Prostate gland (tissue), 2 donors: ENCODE measurements around the gene TRIM34. TPM values are rescaled to one million over a fixed set of nuclear protein-coding genes. Genes with fewer than 3 reads are reported as not detected.
"Not testable (repeated sequence)": the region's sequence is repeated elsewhere in the genome, so short reads cannot be mapped to it uniquely, and the experiment has no call there.

Source experiments
- DNase-seq: peaks from one replicate; pipeline ENCODE4 v3.0.0-alpha.2; 2019; ENCODE audit warnings: low spot score
- H3K27ac ChIP-seq, 2 donors: fragments of 200-600 bp; sonication (generic); 2 replicates each; pipeline ENCODE4 v1.5.1; 2017 to 2019
- H3K27me3 ChIP-seq: fragments of 200-600 bp; sonication (generic); replicated peaks from 2 replicates; pipeline ENCODE4 v1.5.1; 2019; ENCODE audit not compliant: insufficient read depth
- H3K36me3 ChIP-seq, 2 donors: fragments of 200-600 bp; sonication (generic); 1 replicate in 1 of 2; 2 replicates in 1 of 2; pipeline versions ENCODE4 v1.5.1 to v1.8.1; 2017 to 2019
- H3K4me1 ChIP-seq: fragments of 200-600 bp; sonication (generic); replicated peaks from 2 replicates; pipeline ENCODE4 v1.5.1; 2019
- H3K4me3 ChIP-seq, 2 donors: fragments of 200-600 bp; sonication (generic); 2 replicates each; pipeline ENCODE4 v1.5.1; 2017 to 2019
- H3K9me3 ChIP-seq: fragments of 200-600 bp; sonication (generic); 2 replicates; pipeline ENCODE4 v1.5.1; 2017
- CTCF ChIP-seq, 4 experiments: fragments of 200-600 bp in 2 of 4; fragments of 450-650 bp in 2 of 4; sonication (generic) in 2 of 4; IDR thresholded peaks; 1 replicate in 3 of 4; 2 replicates in 1 of 4; pipeline ENCODE4 v1.5.1; 2016 to 2019; ENCODE audit warnings: antibody characterized with exemption in 4 of 4, mild to moderate bottlenecking in 2 of 4, moderate library complexity in 2 of 4
- POLR2A ChIP-seq: fragments of 450-650 bp; IDR thresholded peaks from one replicate; pipeline ENCODE4 v1.6.1; 2016; ENCODE audit warnings: antibody characterized with exemption, mild to moderate bottlenecking
- POLR2AphosphoS5 ChIP-seq: sonication (generic); formaldehyde crosslinking; IDR thresholded peaks from one replicate; pipeline ENCODE4 v1.6.1; 2017; ENCODE audit warnings: antibody characterized with exemption
- WGBS: methylation state at CpG from one replicate; pipeline ENCODE4 v1.1.5; 2018; 5-methylcytosine and 5-hydroxymethylcytosine counted together
- intact Hi-C: fragments of 100-400 bp; cut with DNase I; formaldehyde crosslinking; loops from one replicate; pipeline ENCODE4 v1.14.2; 2022
- total RNA-seq, 2 donors: library from RNA; depleted of rRNA; stranded (reverse); fragments of >200 nt; gene quantifications; one replicate each; pipeline ENCODE4 v1.1.0, GENCODE V29; 2016

Gene TRIM34
- total RNA-seq, 2 donors from 2014 or later = 10.3 to 15.5 TPM

- TF ChIP-seq POLR2AphosphoS5 = no peak
- TF ChIP-seq CTCF (IDR thresholded peaks at IDR 0.05) = no peak
- no peak for TF ChIP-seq POLR2A
- DNase-seq = no peak
- no peaks in the 10 kb centered on the region for H3K36me3 ChIP-seq
- peak overlapping the region; percentile 82 to 83 for H3K27ac ChIP-seq
- H3K4me3 ChIP-seq = peak overlapping the region; percentile 18 to 37
- H3K4me1 ChIP-seq = no peaks in the 10 kb centered on the region
- H3K27me3 ChIP-seq = no peaks in the 10 kb centered on the region
- H3K9me3 ChIP-seq = no peaks in the 10 kb centered on the region
- intact Hi-C loops = no loop called here
- WGBS = 9% methylated on average over 5 of the region's 5 CpGs
Observed at GRCh38 chr11:5690216-5690615, 65.4 kb downstream of the TRIM34 start.

GRCh38 chr11:5690736-5691135 is 65.9 kb downstream of the TRIM34 start:
- H3K27me3 ChIP-seq = no peaks in the 10 kb centered on the region
- H3K27ac ChIP-seq = peak overlapping the region; percentile 82 to 83
- H3K4me3 ChIP-seq = peak overlapping the region; percentile 18 to 37
- no peak for TF ChIP-seq POLR2A
- peak; percentile 7 for TF ChIP-seq POLR2AphosphoS5
- H3K9me3 ChIP-seq = no peaks in the 10 kb centered on the region
- H3K36me3 ChIP-seq = no peaks in the 10 kb centered on the region
- WGBS = 35% methylated on average over 5 of the region's 5 CpGs
- intact Hi-C loops = no loop called here
- H3K4me1 ChIP-seq = no peaks in the 10 kb centered on the region
- no peak for DNase-seq

- H3K9me3 ChIP-seq, intact Hi-C loops, H3K4me1 ChIP-seq, DNase-seq, H3K27me3 ChIP-seq, H3K36me3 ChIP-seq: not testable (repeated sequence)
- 77% methylated on average over 12 of the region's 12 CpGs for WGBS
- H3K27ac ChIP-seq = peak overlapping the region; percentile 82 to 83
- H3K4me3 ChIP-seq = peak overlapping the region; percentile 18 to 37
Observed at GRCh38 chr11:5691238-5691963, 66.6 kb downstream of the TRIM34 start.

GRCh38 chr11:5691964-5692361 is 67.2 kb downstream of the TRIM34 start:
- H3K4me3 ChIP-seq = no peak overlapping the region
- no peaks in the 10 kb centered on the region for H3K36me3 ChIP-seq
- intact Hi-C loops = no loop called here
- TF ChIP-seq POLR2AphosphoS5 (no peak), POLR2A (no peak), CTCF (IDR thresholded peaks at IDR 0.05) (no peak)
- no peak overlapping the region for H3K27ac ChIP-seq
- no peaks in the 10 kb centered on the region for H3K4me1 ChIP-seq
- H3K27me3 ChIP-seq = no peaks in the 10 kb centered on the region
- WGBS = 80% methylated on average over 3 of the region's 3 CpGs
- H3K9me3 ChIP-seq = no peaks in the 10 kb centered on the region
- no peak for DNase-seq

Other genes starting within 250 kb of the TRIM34 start
- under 1 TPM in 1 of 2 donors, not detected in 1; 0.91 TPM for gene OR51M1, start 241.2 kb upstream of the TRIM34 start, total RNA-seq
- not detected for gene OR51Q1, start 202.9 kb upstream of the TRIM34 start, total RNA-seq
- gene OR51I1, start 183.5 kb upstream of the TRIM34 start, total RNA-seq = 1 to 10 TPM in 1 of 2 donors, not detected in 1; 1.1 TPM
- not detected for gene OR51I2, start 175.7 kb upstream of the TRIM34 start, total RNA-seq
- not detected for gene OR52D1, start 136.3 kb upstream of the TRIM34 start, total RNA-seq
- 10 to 100 TPM in 1 of 2 donors, 1 to 10 TPM in 1; 2.8 to 13.5 TPM for gene UBQLN3, start 115.0 kb upstream of the TRIM34 start, total RNA-seq
- gene UBQLNL, start 108.3 kb upstream of the TRIM34 start, total RNA-seq = 1 to 10 TPM in 1 of 2 donors, under 1 TPM in 1; 0.68 to 1.6 TPM
- under 1 TPM in 1 of 2 donors, not detected in 1; 0.57 TPM for gene OR52H1, start 76.5 kb upstream of the TRIM34 start, total RNA-seq
- gene OR52B6, start 44.1 kb upstream of the TRIM34 start, total RNA-seq = not detected
- gene TRIM6, start 28.4 kb upstream of the TRIM34 start, total RNA-seq = 1 to 10 TPM; 4.8 to 6.3 TPM
- 10 to 100 TPM; 17.4 to 36.9 TPM for gene TRIM5, start 60.1 kb downstream of the TRIM34 start, total RNA-seq
- 10 to 100 TPM; 32.8 to 47.4 TPM for gene TRIM22, start 64.8 kb downstream of the TRIM34 start, total RNA-seq
- not detected for gene OR56B1, start 111.4 kb downstream of the TRIM34 start, total RNA-seq
- not detected for gene OR52N4, start 129.2 kb downstream of the TRIM34 start, total RNA-seq
- gene OR52N5, start 158.4 kb downstream of the TRIM34 start, total RNA-seq = not detected
- gene OR52N1, start 166.3 kb downstream of the TRIM34 start, total RNA-seq = not detected
- not detected for gene OR52N2, start 183.9 kb downstream of the TRIM34 start, total RNA-seq
- gene OR52E6, start 216.9 kb downstream of the TRIM34 start, total RNA-seq = not detected
- not detected for gene OR52E8, start 232.7 kb downstream of the TRIM34 start, total RNA-seq